Liver (tissue), 9 donors: ENCODE measurements around the gene HAO1. TPM values are rescaled to one million over a fixed set of nuclear protein-coding genes. Genes with fewer than 3 reads are reported as not detected.

Source experiments
- DNase-seq: peaks from one replicate; pipeline ENCODE4 v3.0.0-alpha.2; 2017; ENCODE audit warnings: low spot score
- H3K27ac ChIP-seq, 2 donors: one replicate each; pipeline ENCODE4 v1.7.0; 2013; ENCODE audit warnings: inconsistent platforms in 2 of 2, low read length in 2 of 2, control low read depth in 1 of 2, low read depth in 1 of 2, mild to moderate bottlenecking in 1 of 2
- H3K27me3 ChIP-seq, 4 donors: one replicate each; pipeline versions ENCODE4 v1.6.1 to v1.7.0; 2013; ENCODE audit warnings: low read length in 3 of 4, inconsistent platforms in 1 of 4, mild to moderate bottlenecking in 1 of 4, moderate library complexity in 1 of 4; ENCODE audit not compliant: control insufficient read depth in 4 of 4, insufficient read depth in 4 of 4
- H3K36me3 ChIP-seq, 4 donors: one replicate each; pipeline versions ENCODE4 v1.6.1 to v1.7.0; 2013; ENCODE audit warnings: low read length in 3 of 4, mild to moderate bottlenecking in 3 of 4, low read depth in 1 of 4, moderate library complexity in 1 of 4; ENCODE audit not compliant: control insufficient read depth in 4 of 4, insufficient read depth in 3 of 4
- H3K4me1 ChIP-seq, 4 donors: one replicate each; pipeline versions ENCODE4 v1.6.1 to v1.7.0; 2013; ENCODE audit warnings: low read length in 3 of 4, mild to moderate bottlenecking in 3 of 4, moderate library complexity in 1 of 4; ENCODE audit not compliant: control insufficient read depth in 4 of 4, insufficient read depth in 4 of 4
- H3K4me3 ChIP-seq, 3 donors: one replicate each; pipeline versions ENCODE4 v1.6.1 to v1.7.0; 2013; ENCODE audit warnings: low read length in 3 of 3, control low read depth in 1 of 3, low read depth in 1 of 3, mild to moderate bottlenecking in 1 of 3
- H3K9ac ChIP-seq, 2 donors: one replicate each; pipeline ENCODE4 v1.7.0; 2013; ENCODE audit warnings: low read length in 2 of 2, mild to moderate bottlenecking in 2 of 2, moderate library complexity in 2 of 2, control low read depth in 1 of 2, low read depth in 1 of 2
- H3K9me3 ChIP-seq, 4 donors: one replicate each; pipeline versions ENCODE4 v1.6.1 to v1.7.0; 2013; ENCODE audit warnings: low read length in 3 of 4; ENCODE audit not compliant: control insufficient read depth in 4 of 4
- ATF3 ChIP-seq: IDR thresholded peaks from 2 replicates; pipeline ENCODE4 v1.6.1; 2016; ENCODE audit warnings: antibody characterized with exemption
- EGR1 ChIP-seq, 2 donors: IDR thresholded peaks; 2 replicates each; pipeline ENCODE4 v1.6.1; 2016 to 2018; ENCODE audit warnings: antibody characterized with exemption in 2 of 2, low read depth in 2 of 2
- FOXA2 ChIP-seq: IDR thresholded peaks from 2 replicates; pipeline ENCODE4 v1.6.1; 2016; ENCODE audit warnings: antibody characterized with exemption
- GABPA ChIP-seq, 2 donors: IDR thresholded peaks in 1 of 2; conservative IDR thresholded peaks in 1 of 2; 2 replicates each; pipeline ENCODE4 v1.6.1; 2016; ENCODE audit warnings: antibody characterized with exemption in 2 of 2, mild to moderate bottlenecking in 1 of 2, moderate library complexity in 1 of 2
- HNF4A ChIP-seq, 2 donors: conservative IDR thresholded peaks; 2 replicates each; pipeline ENCODE4 v1.6.1; 2016; ENCODE audit warnings: antibody characterized with exemption in 2 of 2, mild to moderate bottlenecking in 2 of 2
- HNF4G ChIP-seq: IDR thresholded peaks from 2 replicates; pipeline ENCODE4 v1.6.1; 2016; ENCODE audit warnings: antibody characterized with exemption
- JUND ChIP-seq, 2 donors: IDR thresholded peaks; 2 replicates each; pipeline ENCODE4 v1.6.1; 2016; ENCODE audit warnings: antibody characterized with exemption in 2 of 2
- NR2F2 ChIP-seq: IDR thresholded peaks from 2 replicates; pipeline ENCODE4 v1.6.1; 2016; ENCODE audit warnings: antibody characterized with exemption
- REST ChIP-seq: IDR thresholded peaks from 2 replicates; pipeline ENCODE4 v1.6.1; 2016; ENCODE audit warnings: antibody characterized with exemption, mild to moderate bottlenecking
- RXRA ChIP-seq, 2 donors: IDR thresholded peaks; 2 replicates each; pipeline ENCODE4 v1.6.1; 2017 to 2018; ENCODE audit warnings: antibody characterized with exemption in 2 of 2, mild to moderate bottlenecking in 1 of 2
- SP1 ChIP-seq: IDR thresholded peaks from 2 replicates; pipeline ENCODE4 v1.6.1; 2018; ENCODE audit warnings: antibody characterized with exemption, mild to moderate bottlenecking
- TAF1 ChIP-seq: conservative IDR thresholded peaks from 2 replicates; pipeline ENCODE4 v1.6.1; 2016; ENCODE audit warnings: antibody characterized with exemption, mild to moderate bottlenecking
- YY1 ChIP-seq: IDR thresholded peaks from 2 replicates; pipeline ENCODE4 v1.6.1; 2016; ENCODE audit warnings: antibody characterized with exemption, mild to moderate bottlenecking
- ZBTB33 ChIP-seq: IDR thresholded peaks from 2 replicates; pipeline ENCODE4 v1.6.1; 2016; ENCODE audit warnings: antibody characterized with exemption
- WGBS: extraction: QIAGEN DNeasy Blood & Tissue Kit; methylation state at CpG from one replicate; pipeline ENCODE4 v1.1.7; 2013; 5-methylcytosine and 5-hydroxymethylcytosine counted together
- polyA plus RNA-seq, 2 donors: library from polyadenylated mRNA; stranded (reverse) in 1 of 2; unstranded in 1 of 2; fragments of 200-250 nt in 1 of 2; fragments of >200 nt in 1 of 2; fragmentation: Nextera tagmentation in 1 of 2; extraction: Ambion mirVana in 1 of 2; gene quantifications; one replicate each; pipeline versions ENCODE4 v1.2.1 to v1.2.3, GENCODE V29; 2013 to 2015
- total RNA-seq, 2 donors: library from RNA; depleted of rRNA; stranded (reverse); fragments of >200 nt; gene quantifications; one replicate each; pipeline ENCODE4 v1.2.3, GENCODE V29; 2014
- donor health status: healthy.
- donor health status: healthy.
- donor health status: healthy.
- donor health status: healthy.
- donor health status: healthy.

HAO1 gene
- total and polyA plus RNA-seq, 4 donors: 17.8 to 164 (median 161) TPM

GRCh38 chr20:7937328-7937727, 2.9 kb downstream of the HAO1 start:
- H3K9ac ChIP-seq: peak overlapping the region; percentile 81 to 99
- no peaks in the 10 kb centered on the region for H3K27me3 ChIP-seq
- TF ChIP-seq YY1 (no peak), TAF1 (no peak), NR2F2 (no peak), REST (no peak), ZBTB33 (no peak)
- H3K9me3 ChIP-seq: peaks cover 0 to 1% (median 0%) of the 10 kb centered on the region in 4 donors
- no peak for DNase-seq
- H3K27ac ChIP-seq: peak overlapping the region; percentile 91 to 97
- 44% methylated on average over 3 of the region's 3 CpGs for WGBS
- peaks cover 2 to 24% (median 11%) of the 10 kb centered on the region in 4 donors for H3K4me1 ChIP-seq
- peaks cover 0 to 14% (median 8%) of the 10 kb centered on the region in 4 donors for H3K36me3 ChIP-seq
- H3K4me3 ChIP-seq: peak overlapping the region; percentile 36 to 56 (median 39)

GRCh38 chr20:7935027-7935551, 5.2 kb downstream of the HAO1 start:
- Histone ChIP-seq H3K27me3 (no peaks in the 10 kb centered on the region), H3K9me3 (no peaks in the 10 kb centered on the region), H3K36me3 (peaks cover 2 to 32% (median 18%) of the 10 kb centered on the region in 4 donors), H3K4me3 (no peak overlapping the region), H3K27ac (no peak overlapping the region), H3K9ac (no peak overlapping the region), H3K4me1 (peaks cover 2 to 25% (median 13%) of the 10 kb centered on the region in 4 donors)
- no peak for TF ChIP-seq GABPA (IDR thresholded peaks at IDR 0.05 in 1 of 2, conservative IDR thresholded peaks at IDR 0.05 in 1 of 2)
- no peak for TF ChIP-seq SP1
- no peak for TF ChIP-seq ATF3
- TF ChIP-seq FOXA2: no peak
- TF ChIP-seq NR2F2: no peak
- TF ChIP-seq EGR1 (IDR thresholded peaks at IDR 0.05; ENCODE audit: low read depth in 2 of 2): no peak
- TF ChIP-seq RXRA (IDR thresholded peaks at IDR 0.05): no peak
- no peak for TF ChIP-seq JUND (IDR thresholded peaks at IDR 0.05)
- no peak for TF ChIP-seq HNF4G
- TF ChIP-seq HNF4A (conservative IDR thresholded peaks at IDR 0.05): no peak
- TF ChIP-seq YY1: no peak
- 53% methylated on average over 4 of the region's 4 CpGs for WGBS
- DNase-seq: no peak
